OCI-LY1 (cell line): ENCODE results near the gene CD101.

Experiments
- H2AFZ ChIP-seq: fragments of 200-600 bp; sonication (generic), shearing (Covaris generic); 2 replicates; pipeline ENCODE4 v1.6.0; 2014; ENCODE audit warnings: antibody characterized with exemption, mild to moderate bottlenecking, low read length
- H3F3A ChIP-seq: fragments of 200-600 bp; sonication (generic), shearing (Covaris generic); 2 replicates; pipeline ENCODE4 v1.6.0; 2014; ENCODE audit warnings: mild to moderate bottlenecking, antibody characterized with exemption, low read length, moderate library complexity; ENCODE audit not compliant: insufficient read depth
- H3K27ac ChIP-seq: fragments of 200-600 bp; sonication (generic); 2 replicates; pipeline ENCODE4 v1.5.1; 2014; ENCODE audit warnings: low read length, mixed run types, mild to moderate bottlenecking, low read depth; ENCODE audit not compliant: poor library complexity, severe bottlenecking
- H3K27me3 ChIP-seq: fragments of 200-600 bp; sonication (generic); 2 replicates; pipeline ENCODE4 v1.6.0; 2014; ENCODE audit warnings: antibody characterized with exemption, mild to moderate bottlenecking, low read length, moderate library complexity; ENCODE audit not compliant: insufficient read depth
- H3K36me3 ChIP-seq: fragments of 200-600 bp; sonication (generic); 2 replicates; pipeline ENCODE4 v1.6.1; 2014; ENCODE audit warnings: mild to moderate bottlenecking, antibody characterized with exemption, low read length, moderate library complexity, mixed read lengths; ENCODE audit not compliant: insufficient read depth
- H3K4me1 ChIP-seq: fragments of 200-600 bp; sonication (generic); 2 replicates; pipeline ENCODE4 v1.5.1; 2014; ENCODE audit warnings: mild to moderate bottlenecking, low read length, moderate library complexity; ENCODE audit not compliant: insufficient read depth, severe bottlenecking
- H3K4me2 ChIP-seq: fragments of 200-600 bp; sonication (generic), shearing (Covaris generic); 2 replicates; pipeline ENCODE4 v1.6.1; 2014; ENCODE audit warnings: low read length
- H3K4me3 ChIP-seq: fragments of 200-600 bp; sonication (generic); 2 replicates; pipeline ENCODE4 v1.5.1; 2014; ENCODE audit warnings: low read length, low read depth, mild to moderate bottlenecking, mixed read lengths; ENCODE audit not compliant: poor library complexity, severe bottlenecking
- H3K79me2 ChIP-seq: fragments of 200-600 bp; shearing (Covaris generic); 2 replicates; pipeline ENCODE4 v1.6.1; 2016; ENCODE audit warnings: mixed run types, low read length, mixed read lengths; ENCODE audit not compliant: insufficient read depth
- H3K9ac ChIP-seq: fragments of 200-600 bp; sonication (generic), shearing (Covaris generic); 2 replicates; pipeline ENCODE4 v1.6.1; 2014; ENCODE audit warnings: mild to moderate bottlenecking, low read length, mixed read lengths
- H3K9me2 ChIP-seq: fragments of 200-600 bp; sonication (generic), shearing (Covaris generic); 2 replicates; pipeline ENCODE4 v1.6.1; 2014; ENCODE audit warnings: low read depth, mild to moderate bottlenecking, low read length, mixed read lengths
- H3K9me3 ChIP-seq: fragments of 200-600 bp; shearing (Covaris generic); 2 replicates; pipeline ENCODE4 v1.6.1; 2014; ENCODE audit warnings: low read length, mixed read lengths
- H4K20me1 ChIP-seq: fragments of 200-600 bp; sonication (generic), shearing (Covaris generic); 2 replicates; pipeline ENCODE4 v1.6.0; 2016; ENCODE audit warnings: mild to moderate bottlenecking, low read length; ENCODE audit not compliant: insufficient read depth
- CTCF ChIP-seq: fragments of 200-600 bp; sonication (generic), shearing (Covaris generic); IDR thresholded peaks from 2 replicates; pipeline ENCODE4 v1.5.1; 2017; ENCODE audit warnings: mild to moderate bottlenecking, antibody characterized with exemption, low read length, moderate library complexity, mixed read lengths
- EZH2 ChIP-seq: fragments of 200-600 bp; sonication (generic), shearing (Covaris generic); IDR thresholded peaks from 2 replicates; pipeline ENCODE4 v1.8.0; 2017; ENCODE audit warnings: borderline replicate concordance, mixed run types, mild to moderate bottlenecking, antibody characterized with exemption, low read length, moderate library complexity, mixed read lengths

Gene CD101

GRCh38 chr1:116997066-116997465, 4.5 kb upstream of the CD101 start:
- H3K27ac ChIP-seq: no peak overlapping the region
- H3K9me3 ChIP-seq: no peaks in the 10 kb centered on the region
- H3K79me2 ChIP-seq: no peaks in the 10 kb centered on the region
- no peak overlapping the region for H3K9ac ChIP-seq
- no peaks in the 10 kb centered on the region for H3K4me1 ChIP-seq
- H2AFZ ChIP-seq: no peak overlapping the region
- no peak overlapping the region for H3K4me2 ChIP-seq
- H3F3A ChIP-seq: no peaks in the 10 kb centered on the region
- H3K27me3 ChIP-seq: no peaks in the 10 kb centered on the region
- H3K36me3 ChIP-seq: no peaks in the 10 kb centered on the region
- H4K20me1 ChIP-seq: no peaks in the 10 kb centered on the region
- TF ChIP-seq EZH2 (no peak), CTCF (no peak)
- H3K4me3 ChIP-seq: no peak overlapping the region
- no peaks in the 10 kb centered on the region for H3K9me2 ChIP-seq

- Histone ChIP-seq H3K4me1 (no peaks in the 10 kb centered on the region), H3K79me2 (no peaks in the 10 kb centered on the region), H4K20me1 (no peaks in the 10 kb centered on the region), H3K9me3 (no peaks in the 10 kb centered on the region), H3K4me3 (no peak overlapping the region), H3K27me3 (no peaks in the 10 kb centered on the region), H3K36me3 (no peaks in the 10 kb centered on the region), H3K9me2 (no peaks in the 10 kb centered on the region), H3K27ac (no peak overlapping the region), H3K4me2 (no peak overlapping the region), H3F3A (no peaks in the 10 kb centered on the region), H2AFZ (no peak overlapping the region), H3K9ac (no peak overlapping the region)
- TF ChIP-seq EZH2 (no peak), CTCF (no peak)
These were observed 3.9 kb upstream of the CD101 start for GRCh38 chr1:116997636-116998035.

- Histone ChIP-seq H3K9me2 (no peaks in the 10 kb centered on the region), H4K20me1 (no peaks in the 10 kb centered on the region), H3K4me2 (no peak overlapping the region), H2AFZ (no peak overlapping the region), H3K4me3 (no peak overlapping the region), H3F3A (no peaks in the 10 kb centered on the region), H3K27me3 (no peaks in the 10 kb centered on the region), H3K9me3 (no peaks in the 10 kb centered on the region), H3K27ac (no peak overlapping the region), H3K9ac (no peak overlapping the region), H3K79me2 (no peaks in the 10 kb centered on the region), H3K4me1 (no peaks in the 10 kb centered on the region), H3K36me3 (no peaks in the 10 kb centered on the region)
- TF ChIP-seq EZH2: no peak
These were observed 2.0 kb upstream of the CD101 start for GRCh38 chr1:116999596-116999995.

- no peaks in the 10 kb centered on the region for H3K36me3 ChIP-seq
- H3K4me2 ChIP-seq: no peak overlapping the region
- H2AFZ ChIP-seq: no peak overlapping the region
- no peak overlapping the region for H3K27ac ChIP-seq
- no peaks in the 10 kb centered on the region for H3K9me3 ChIP-seq
- H3F3A ChIP-seq: no peaks in the 10 kb centered on the region
- H3K79me2 ChIP-seq: no peaks in the 10 kb centered on the region
- TF ChIP-seq CTCF (no peak), EZH2 (no peak)
- H4K20me1 ChIP-seq: no peaks in the 10 kb centered on the region
- H3K4me3 ChIP-seq: no peak overlapping the region
- no peaks in the 10 kb centered on the region for H3K9me2 ChIP-seq
- H3K9ac ChIP-seq: no peak overlapping the region
- H3K4me1 ChIP-seq: no peaks in the 10 kb centered on the region
- no peaks in the 10 kb centered on the region for H3K27me3 ChIP-seq
These were observed 1.4 kb upstream of the CD101 start for GRCh38 chr1:117000142-117000541.
